CD4-positive, CD25-positive, alpha-beta regulatory T cell (primary cell): Measurements from ENCODE around the gene FNDC5. TPM values are rescaled to one million over a fixed set of nuclear protein-coding genes. Genes with fewer than 3 reads are reported as not detected.

Source experiments
- ATAC-seq, 2 donors: fragments of 150-1000 bp; cut with Tn5 transposase; one replicate each; pipeline ENCODE4 v1.10.0; 2021; ENCODE audit warnings: low read depth in 2 of 2, moderate number of reproducible peaks in 2 of 2, moderate library complexity in 1 of 2
- DNase-seq, 3 donors: peaks; one replicate each; pipeline versions ENCODE4 v3.0.0 to v3.0.0-alpha.2; 2012 to 2022; ENCODE audit warnings: mixed read lengths in 1 of 3
- H3K27ac ChIP-seq: one replicate; pipeline ENCODE4 v1.7.0; 2013; ENCODE audit warnings: mild to moderate bottlenecking, low read length; ENCODE audit not compliant: insufficient read depth, poor library complexity, severe bottlenecking
- H3K27me3 ChIP-seq: one replicate; pipeline ENCODE4 v1.7.0; 2013; ENCODE audit warnings: low read length; ENCODE audit not compliant: control insufficient read depth, insufficient read depth
- H3K36me3 ChIP-seq: one replicate; pipeline ENCODE4 v1.7.0; 2013; ENCODE audit warnings: mild to moderate bottlenecking, low read length, moderate library complexity; ENCODE audit not compliant: control insufficient read depth, insufficient read depth
- H3K4me1 ChIP-seq: 2 replicates; pipeline ENCODE4 v1.7.0; 2013; ENCODE audit warnings: mild to moderate bottlenecking, low read length; ENCODE audit not compliant: insufficient read depth, control insufficient read depth, poor library complexity, severe bottlenecking
- H3K4me3 ChIP-seq: one replicate; pipeline ENCODE4 v1.7.0; 2013; ENCODE audit warnings: low read depth, mild to moderate bottlenecking, low read length, moderate library complexity
- H3K9me3 ChIP-seq, 2 experiments: 1 replicate in 1 of 2; 2 replicates in 1 of 2; pipeline ENCODE4 v1.7.0; 2013; ENCODE audit warnings: low read length in 2 of 2, mild to moderate bottlenecking in 1 of 2, moderate library complexity in 1 of 2; ENCODE audit not compliant: control insufficient read depth in 2 of 2
- H3K27ac Mint-ChIP-seq, 3 donors: one replicate each; pipeline ENCODE4 v1.8.0; 2020 to 2022; ENCODE audit warnings: mild to moderate bottlenecking in 3 of 3, mixed read lengths in 3 of 3, moderate library complexity in 2 of 3
- H3K27me3 Mint-ChIP-seq: one replicate; pipeline ENCODE4 v1.8.0; 2022; ENCODE audit warnings: mild to moderate bottlenecking, mixed read lengths
- H3K36me3 Mint-ChIP-seq: one replicate; pipeline ENCODE4 v1.8.0; 2020; ENCODE audit warnings: mixed read lengths
- H3K4me1 Mint-ChIP-seq, 4 donors: one replicate each; pipeline ENCODE4 v1.8.0; 2020 to 2022; ENCODE audit warnings: mixed read lengths in 4 of 4, mild to moderate bottlenecking in 1 of 4
- H3K4me3 Mint-ChIP-seq, 4 donors: one replicate each; pipeline ENCODE4 v1.8.0; 2020 to 2022; ENCODE audit warnings: mild to moderate bottlenecking in 4 of 4, mixed read lengths in 4 of 4, moderate library complexity in 3 of 4
- H3K9me3 Mint-ChIP-seq, 7 donors: one replicate each; pipeline ENCODE4 v1.8.0; 2020 to 2022; ENCODE audit warnings: mixed read lengths in 7 of 7, mild to moderate bottlenecking in 3 of 7, moderate library complexity in 2 of 7
- polyA plus RNA-seq, 4 donors: library from polyadenylated mRNA; unstranded; fragments of 300-500 nt; fragmentation: Illumina TruSeq; gene quantifications; one replicate each; pipeline ENCODE4 v1.2.3, GENCODE V29; 2021
- total RNA-seq: library from RNA; stranded (reverse); gene quantifications from one replicate; pipeline ENCODE4 v1.2.3, GENCODE V29; 2022

FNDC5 gene
- total and polyA plus RNA-seq, 5 donors from 2014 or later: not detected

DNA sequence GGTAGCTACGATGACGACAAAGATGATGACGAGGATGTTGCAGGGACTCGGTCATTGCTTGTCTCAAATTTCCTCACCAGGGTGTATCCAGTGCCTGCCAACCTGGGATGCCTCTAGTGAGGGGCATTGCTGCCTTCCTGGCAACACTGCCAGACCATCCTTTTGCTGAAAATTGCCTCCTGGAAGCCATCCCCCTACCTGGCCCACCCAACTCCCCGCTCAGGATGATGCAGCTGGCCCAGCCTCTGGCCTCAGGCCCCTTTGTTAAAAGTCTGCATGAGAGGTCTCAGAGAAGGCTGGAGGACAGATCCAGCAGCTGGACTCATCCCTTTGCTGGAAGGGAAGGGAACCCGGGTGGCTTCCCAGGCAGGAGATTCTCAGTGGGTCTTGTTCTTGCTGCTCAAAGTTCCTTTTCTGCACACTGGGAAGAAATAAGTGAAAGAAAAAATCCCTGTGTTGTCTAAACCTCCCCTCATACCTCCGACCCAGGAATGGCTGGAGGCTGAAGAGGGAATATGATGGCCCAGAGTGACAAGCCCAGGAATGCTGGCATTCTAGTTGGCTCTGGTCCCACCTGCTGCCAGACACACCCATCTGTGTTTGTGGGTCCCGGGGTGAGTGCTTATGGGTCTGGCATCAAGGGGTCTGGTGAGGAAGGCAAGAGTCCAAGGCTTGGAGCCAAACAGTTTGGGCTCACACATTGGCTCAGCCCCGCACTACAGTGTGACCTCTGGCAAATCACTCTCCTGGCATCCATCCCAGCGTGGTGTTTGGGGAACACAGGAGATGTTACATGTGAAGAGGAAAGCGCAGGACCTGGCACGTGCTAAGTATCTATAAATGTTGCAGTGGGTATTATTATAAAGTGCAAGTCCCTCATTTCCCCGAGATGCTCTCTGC is 6.7 kb upstream of the FNDC5 start:
- peaks cover 9% of the 10 kb centered on the region for H3K27me3 ChIP-seq
- no peaks in the 10 kb centered on the region for H3K36me3 ChIP-seq
- no peak overlapping the region for H3K4me3 ChIP-seq
- Mint-ChIP-seq H3K4me3 (no peak overlapping the region), H3K9me3 (no peaks in the 10 kb centered on the region), H3K36me3 (no peaks in the 10 kb centered on the region), H3K27me3 (peaks cover 52% of the 10 kb centered on the region), H3K4me1 (peaks cover 0 to 13% (median 0%) of the 10 kb centered on the region in 4 donors), H3K27ac (no peak overlapping the region)
- peaks cover 4% of the 10 kb centered on the region for H3K4me1 ChIP-seq
- H3K27ac ChIP-seq: no peak overlapping the region
- DNase-seq (no peak), ATAC-seq (no peak)
- no peaks in the 10 kb centered on the region for H3K9me3 ChIP-seq

DNA sequence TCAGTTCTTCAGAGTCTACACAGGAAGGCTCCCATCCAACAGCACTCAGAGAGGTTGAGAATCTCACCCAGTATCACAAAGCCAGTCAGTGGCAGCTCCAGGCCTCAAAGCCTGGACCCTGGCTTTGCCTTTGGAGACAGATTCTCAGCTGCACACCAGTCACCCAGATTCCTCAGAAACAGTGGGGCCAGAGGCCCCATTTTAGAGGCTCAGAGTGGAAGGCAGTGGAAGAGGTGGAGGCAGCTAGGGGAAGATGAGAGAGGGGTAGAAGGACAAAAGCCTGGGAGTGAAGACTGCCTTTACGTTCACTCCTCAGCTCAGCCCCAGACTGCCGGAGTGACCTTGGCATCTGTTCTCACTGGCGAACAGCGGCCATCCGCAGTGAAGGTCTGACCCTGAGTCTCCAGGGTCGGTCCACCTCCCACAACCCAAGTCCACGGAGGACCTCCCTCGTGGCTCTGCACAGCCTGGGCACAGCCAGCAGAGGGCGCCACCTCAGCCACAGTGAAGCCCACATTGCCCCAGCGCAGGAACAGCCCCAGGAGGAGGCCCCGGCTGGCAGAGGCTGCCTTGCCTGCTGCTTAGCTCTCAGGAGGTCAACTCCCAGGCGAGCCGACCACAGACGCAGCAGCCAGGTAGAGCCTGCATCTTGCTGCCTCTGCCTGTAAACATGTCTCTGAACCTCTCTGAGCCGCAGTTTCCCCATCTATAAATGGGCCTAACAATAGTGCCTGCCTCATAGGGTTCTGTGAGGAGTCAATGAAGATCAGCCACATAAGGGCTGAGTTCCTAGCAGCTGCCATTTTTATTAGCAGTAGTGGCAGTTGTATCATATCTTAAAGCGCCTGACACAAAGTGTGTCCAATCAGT is 5.9 kb upstream of the FNDC5 start:
- Histone ChIP-seq H3K27ac (no peak overlapping the region), H3K4me3 (no peak overlapping the region), H3K27me3 (peaks cover 14% of the 10 kb centered on the region), H3K36me3 (no peaks in the 10 kb centered on the region), H3K9me3 (no peaks in the 10 kb centered on the region), H3K4me1 (peaks cover 6% of the 10 kb centered on the region)
- H3K27me3 Mint-ChIP-seq: peaks cover 52% of the 10 kb centered on the region
- H3K4me3 Mint-ChIP-seq: no peak overlapping the region
- H3K9me3 Mint-ChIP-seq: no peaks in the 10 kb centered on the region
- H3K4me1 Mint-ChIP-seq: peaks cover 0 to 19% (median under 1%) of the 10 kb centered on the region in 4 donors
- DNase-seq (peak; percentile 27 to 64 (median 37)), ATAC-seq (peak; percentile 38 to 72)
- no peaks in the 10 kb centered on the region for H3K36me3 Mint-ChIP-seq
- H3K27ac Mint-ChIP-seq: peak overlapping the region in 1 of 3 donors; percentile 62

DNA sequence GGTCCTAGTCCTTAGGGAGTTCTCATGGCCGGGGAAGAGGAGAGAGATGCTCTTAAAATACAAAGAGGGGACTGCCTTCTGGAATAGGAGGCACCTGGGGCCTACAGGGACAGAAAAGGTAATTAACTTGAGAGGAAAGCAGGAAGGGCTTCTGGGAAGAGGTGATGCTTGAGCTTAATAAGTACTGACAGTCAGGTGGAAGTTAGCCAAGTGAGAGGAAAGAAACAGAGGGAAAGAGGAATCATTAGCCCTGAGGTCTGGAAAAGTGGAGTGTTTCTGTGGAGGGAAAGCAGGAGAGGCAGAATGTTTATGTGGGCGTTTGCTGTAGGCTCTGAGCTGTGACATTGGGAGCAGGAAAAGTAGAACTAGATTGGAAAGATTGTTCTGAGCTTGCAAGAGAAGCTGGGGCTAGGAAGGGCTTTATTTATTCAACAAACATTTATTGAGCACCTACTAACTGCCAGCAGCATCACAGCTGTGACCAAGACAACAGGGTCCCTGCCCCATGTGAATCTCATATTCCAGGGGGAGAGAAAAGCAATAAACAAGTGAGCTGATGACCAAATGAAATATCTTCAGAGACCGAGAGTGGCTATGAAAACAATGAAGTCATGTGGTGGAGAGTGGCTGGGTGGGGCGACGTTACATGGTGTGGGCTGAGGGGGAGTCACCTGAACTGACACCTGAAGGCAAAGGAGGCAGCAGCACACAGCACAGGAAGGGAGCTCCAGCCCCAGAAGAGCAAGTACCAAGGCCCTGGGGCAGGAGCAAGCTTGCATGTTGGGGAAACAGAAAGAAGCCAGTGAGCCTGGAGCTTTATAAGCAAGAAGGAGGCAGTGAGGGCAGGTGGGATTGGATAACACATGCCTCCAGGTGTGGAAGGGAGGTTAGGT is 4.4 kb upstream of the FNDC5 start:
- Histone ChIP-seq H3K27me3 (peaks cover 17% of the 10 kb centered on the region), H3K27ac (no peak overlapping the region), H3K4me1 (peaks cover 14% of the 10 kb centered on the region), H3K36me3 (no peaks in the 10 kb centered on the region), H3K9me3 (no peaks in the 10 kb centered on the region), H3K4me3 (no peak overlapping the region)
- ATAC-seq (no peak), DNase-seq (no peak)
- Mint-ChIP-seq H3K4me1 (peaks cover 0 to 27% (median 3%) of the 10 kb centered on the region in 4 donors), H3K27me3 (peaks cover 51% of the 10 kb centered on the region), H3K4me3 (no peak overlapping the region), H3K9me3 (no peaks in the 10 kb centered on the region), H3K36me3 (no peaks in the 10 kb centered on the region), H3K27ac (no peak overlapping the region)

DNA sequence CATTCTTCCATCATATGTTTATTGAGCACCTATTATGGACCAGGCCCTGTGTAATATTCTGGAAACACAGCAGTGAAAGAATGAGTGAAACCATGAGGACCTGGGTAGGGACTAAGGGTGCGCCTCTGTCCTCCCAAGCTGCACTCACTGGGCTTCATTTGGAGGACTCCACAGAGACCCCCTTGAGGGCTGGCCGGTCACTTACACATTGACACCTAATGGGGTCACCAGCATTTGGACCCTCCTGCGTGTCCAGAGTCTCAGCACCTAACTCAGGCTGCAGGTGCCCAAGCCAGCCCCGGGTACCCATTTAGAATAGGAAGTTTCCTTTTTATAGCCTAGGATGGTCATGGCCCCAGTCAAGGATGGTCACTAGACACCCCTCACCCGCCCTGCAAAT is 2.8 kb upstream of the FNDC5 start:
- Mint-ChIP-seq H3K27ac (no peak overlapping the region), H3K4me1 (peaks cover 0 to 35% (median 3%) of the 10 kb centered on the region in 4 donors), H3K4me3 (no peak overlapping the region), H3K9me3 (peaks cover 0 to 2% (median 0%) of the 10 kb centered on the region in 7 donors), H3K27me3 (peaks cover 60% of the 10 kb centered on the region), H3K36me3 (peaks cover 9% of the 10 kb centered on the region)
- peaks cover 14% of the 10 kb centered on the region for H3K4me1 ChIP-seq
- DNase-seq: no peak
- H3K27me3 ChIP-seq: peaks cover 17% of the 10 kb centered on the region
- no peak for ATAC-seq
- no peak overlapping the region for H3K4me3 ChIP-seq
- no peak overlapping the region for H3K27ac ChIP-seq
- no peaks in the 10 kb centered on the region for H3K9me3 ChIP-seq
- H3K36me3 ChIP-seq: no peaks in the 10 kb centered on the region

DNA sequence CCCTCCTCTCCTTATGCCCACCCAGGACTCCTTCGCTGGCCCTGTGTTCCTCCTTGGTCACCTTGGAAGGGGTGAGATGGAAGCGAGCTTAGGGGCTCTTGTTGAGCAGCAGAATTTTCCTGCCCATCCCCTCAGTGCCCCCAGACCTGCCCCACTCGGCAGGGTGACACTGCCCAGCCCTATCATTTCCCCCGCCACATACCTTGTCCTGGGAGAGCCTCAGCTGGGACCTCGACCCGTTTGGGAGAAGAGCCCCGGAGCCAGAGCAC is 1.4 kb upstream of the FNDC5 start:
- Histone ChIP-seq H3K4me3 (no peak overlapping the region), H3K36me3 (no peaks in the 10 kb centered on the region), H3K9me3 (no peaks in the 10 kb centered on the region), H3K4me1 (peaks cover 14% of the 10 kb centered on the region), H3K27me3 (peaks cover 17% of the 10 kb centered on the region), H3K27ac (no peak overlapping the region)
- peaks cover 54% of the 10 kb centered on the region for H3K27me3 Mint-ChIP-seq
- H3K36me3 Mint-ChIP-seq: peaks cover 18% of the 10 kb centered on the region
- ATAC-seq (no peak), DNase-seq (no peak)
- no peak overlapping the region for H3K4me3 Mint-ChIP-seq
- no peak overlapping the region for H3K27ac Mint-ChIP-seq
- H3K9me3 Mint-ChIP-seq: peaks cover 0 to 2% (median 0%) of the 10 kb centered on the region in 7 donors
- H3K4me1 Mint-ChIP-seq: peaks cover 0 to 33% (median 3%) of the 10 kb centered on the region in 4 donors

DNA sequence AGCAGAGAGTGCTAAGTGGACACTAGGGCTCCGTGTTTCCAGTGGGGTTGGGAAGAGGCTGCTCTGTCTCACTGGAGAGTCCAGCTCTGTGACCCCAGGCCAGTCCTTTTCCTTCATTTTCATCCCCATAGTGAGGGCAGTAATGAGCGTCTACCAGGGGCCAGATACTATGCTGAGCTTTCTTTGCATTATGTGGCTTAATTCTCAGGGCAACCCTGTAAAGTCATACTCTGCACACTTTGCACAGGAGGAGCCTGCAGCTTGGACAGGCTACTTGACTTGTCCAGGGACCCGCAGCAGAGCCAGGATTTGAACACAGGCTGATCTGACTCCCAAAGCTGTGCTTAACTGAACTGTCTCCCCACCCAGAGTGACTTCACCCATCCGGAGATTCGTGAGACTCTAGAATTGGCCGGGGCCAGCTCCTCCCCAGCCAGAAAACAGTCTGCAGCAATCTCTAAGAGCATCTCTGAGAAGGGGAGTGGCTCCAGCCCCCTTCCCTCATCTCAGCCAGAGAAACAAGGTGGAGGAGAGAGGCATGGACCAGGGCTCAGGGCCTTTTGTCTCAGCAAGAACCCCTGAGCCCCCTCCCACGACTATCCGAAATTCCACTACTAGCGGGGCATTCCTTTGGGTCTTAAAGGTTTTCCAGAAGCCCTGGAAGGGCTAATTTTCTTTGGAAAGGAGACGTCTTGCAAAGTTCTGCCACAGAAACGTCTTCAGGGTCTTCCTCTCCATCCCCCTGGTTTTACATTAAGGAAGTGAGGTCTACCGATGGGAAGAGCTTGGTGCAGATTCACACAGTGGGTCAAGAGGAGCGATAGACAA is 866 bp upstream of the FNDC5 start:
- H3K4me1 ChIP-seq: peaks cover 14% of the 10 kb centered on the region
- H3K9me3 Mint-ChIP-seq: peaks cover 0 to 2% (median 0%) of the 10 kb centered on the region in 7 donors
- DNase-seq (peak in 1 of 3 donors; percentile 19), ATAC-seq (no peak)
- no peak overlapping the region for H3K27ac ChIP-seq
- H3K4me3 Mint-ChIP-seq: peak overlapping the region in 3 of 4 donors; percentile 53 to 70 (median 68)
- H3K9me3 ChIP-seq: no peaks in the 10 kb centered on the region
- H3K4me1 Mint-ChIP-seq: peaks cover 0 to 30% (median 3%) of the 10 kb centered on the region in 4 donors
- no peak overlapping the region for H3K27ac Mint-ChIP-seq
- no peak overlapping the region for H3K4me3 ChIP-seq
- H3K36me3 ChIP-seq: no peaks in the 10 kb centered on the region
- peaks cover 17% of the 10 kb centered on the region for H3K27me3 ChIP-seq
- H3K27me3 Mint-ChIP-seq: peaks cover 54% of the 10 kb centered on the region
- H3K36me3 Mint-ChIP-seq: peaks cover 21% of the 10 kb centered on the region
